ENCODE data around the gene THBD. TPM values are rescaled to one million over a fixed set of nuclear protein-coding genes. Genes with fewer than 3 reads are reported as not detected.

The THBD gene
- total RNA-seq, 2 donors from 2014 or later = 1.0 to 1.1 TPM

DNA sequence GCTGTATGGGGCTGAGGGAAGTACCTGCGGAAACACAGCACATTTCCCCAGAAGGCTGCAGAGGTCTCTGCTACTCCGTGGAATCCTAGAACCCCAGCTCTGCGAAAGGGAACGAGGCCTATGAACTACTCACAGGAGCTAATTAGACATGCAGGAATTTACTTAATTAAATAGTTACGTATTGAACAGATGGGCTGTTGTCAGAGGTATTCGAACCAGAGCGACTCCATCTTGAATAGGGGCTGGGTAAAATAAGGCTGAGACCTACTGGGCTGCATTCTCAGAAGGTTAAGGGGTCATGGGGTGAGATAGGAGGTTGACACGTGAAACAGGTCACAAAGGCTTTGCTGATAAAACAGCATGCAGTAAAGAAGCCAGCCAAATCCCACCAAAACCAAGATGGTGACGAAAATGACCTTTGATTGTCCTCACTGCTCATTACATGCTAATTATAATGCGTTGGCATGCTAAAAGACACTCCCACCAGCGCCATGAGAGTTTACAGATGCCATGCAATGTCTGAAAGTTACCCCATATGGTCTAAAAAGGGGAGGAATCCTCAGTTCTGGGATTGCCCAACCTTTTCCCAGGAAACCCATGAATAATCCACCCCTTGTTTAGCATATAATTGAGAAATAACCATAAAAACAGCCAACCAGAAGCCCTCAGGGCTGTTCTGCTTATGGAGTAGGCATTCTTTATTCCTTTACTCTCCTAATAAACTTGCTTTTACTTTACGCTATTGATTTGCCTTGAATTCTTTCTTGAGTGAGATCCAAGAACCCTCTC lies 29.0 kb downstream of the THBD start:
- Mint-ChIP-seq H3K4me1 (no peaks in the 10 kb centered on the region), H3K4me3 (no peak overlapping the region), H3K27me3 (peaks cover 23% of the 10 kb centered on the region), H3K36me3 (ENCODE audit: low read depth) (no peaks in the 10 kb centered on the region), H3K27ac (no peak overlapping the region)
- DNase-seq (no peak), ATAC-seq (no peak)
- H3K9me3 ChIP-seq (ENCODE audit: control insufficient read depth, low read length, poor library complexity, severe bottlenecking) = no peaks in the 10 kb centered on the region

DNA sequence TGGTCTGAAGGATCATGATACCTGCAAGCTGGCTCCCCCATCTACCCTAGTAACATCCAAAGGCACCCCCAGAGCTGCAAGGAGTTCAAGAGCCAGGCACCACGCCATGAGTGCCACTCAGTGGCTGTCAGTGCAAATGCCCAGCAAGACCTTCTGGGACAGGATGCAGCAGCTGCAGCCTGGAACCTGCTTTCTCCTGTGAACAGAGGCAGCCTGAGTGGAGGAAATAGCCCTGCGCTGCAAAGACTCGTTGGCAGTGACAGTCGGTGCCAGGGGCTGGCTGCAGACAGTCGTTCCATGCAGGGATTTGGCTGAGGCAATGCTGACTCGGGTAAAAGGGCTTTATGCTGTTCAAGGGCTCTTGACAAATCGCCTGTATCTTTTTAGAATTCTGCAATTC lies 30.1 kb downstream of the THBD start:
- H3K4me3 Mint-ChIP-seq = no peak overlapping the region
- H3K9me3 ChIP-seq (ENCODE audit: control insufficient read depth, low read length, poor library complexity, severe bottlenecking) = no peaks in the 10 kb centered on the region
- H3K27ac Mint-ChIP-seq = no peak overlapping the region
- DNase-seq (no peak), ATAC-seq (no peak)
- H3K4me1 Mint-ChIP-seq = no peaks in the 10 kb centered on the region
- H3K27me3 Mint-ChIP-seq = peaks cover 23% of the 10 kb centered on the region
- no peaks in the 10 kb centered on the region for H3K36me3 Mint-ChIP-seq (ENCODE audit: low read depth)

DNA sequence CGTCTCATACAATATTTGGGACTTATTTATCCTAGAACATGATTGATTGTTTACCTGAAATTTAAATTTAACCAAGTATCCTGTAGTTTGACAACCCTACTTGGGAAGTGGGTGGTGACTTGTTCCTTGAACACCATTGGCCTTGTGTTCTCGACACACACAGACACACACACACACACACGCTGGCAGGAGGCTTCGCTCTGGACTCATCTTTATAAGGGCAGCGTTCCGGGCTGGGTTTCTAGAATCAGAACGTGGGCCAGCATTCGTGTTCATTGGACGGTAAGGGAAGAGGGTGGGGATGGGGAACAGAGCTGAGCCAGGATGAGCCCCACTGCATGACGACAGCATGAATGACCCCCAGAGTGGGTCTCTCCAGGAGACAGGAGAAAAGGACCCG lies 30.5 kb downstream of the THBD start:
- no peaks in the 10 kb centered on the region for H3K9me3 ChIP-seq (ENCODE audit: control insufficient read depth, low read length, poor library complexity, severe bottlenecking)
- no peaks in the 10 kb centered on the region for H3K4me1 Mint-ChIP-seq
- ATAC-seq (no peak), DNase-seq (no peak)
- peaks cover 23% of the 10 kb centered on the region for H3K27me3 Mint-ChIP-seq
- no peak overlapping the region for H3K27ac Mint-ChIP-seq
- no peak overlapping the region for H3K4me3 Mint-ChIP-seq
- no peaks in the 10 kb centered on the region for H3K36me3 Mint-ChIP-seq (ENCODE audit: low read depth)

DNA sequence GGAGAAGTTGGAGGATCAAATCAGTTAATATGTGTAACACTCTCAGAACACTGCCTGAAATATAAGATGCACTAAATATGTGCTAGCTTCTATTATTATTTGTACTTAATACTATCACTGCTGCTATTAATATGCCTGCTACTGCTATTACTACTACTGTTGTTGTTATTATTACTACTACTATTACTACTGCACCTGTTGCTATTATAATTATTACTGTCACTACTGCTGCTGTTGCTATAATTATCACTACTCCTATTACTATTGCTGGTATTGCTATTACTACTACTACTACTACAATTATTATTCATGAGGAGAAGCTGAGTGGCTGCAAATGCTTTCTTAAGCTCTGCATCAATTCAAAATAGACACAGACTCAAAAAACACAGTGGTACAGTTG lies 31.0 kb downstream of the THBD start:
- Mint-ChIP-seq H3K36me3 (ENCODE audit: low read depth) (no peaks in the 10 kb centered on the region), H3K27me3 (peaks cover 23% of the 10 kb centered on the region), H3K27ac (no peak overlapping the region), H3K4me1 (no peaks in the 10 kb centered on the region), H3K4me3 (no peak overlapping the region)
- H3K9me3 ChIP-seq (ENCODE audit: control insufficient read depth, low read length, poor library complexity, severe bottlenecking) = no peaks in the 10 kb centered on the region
- ATAC-seq (no peak), DNase-seq (no peak)

DNA sequence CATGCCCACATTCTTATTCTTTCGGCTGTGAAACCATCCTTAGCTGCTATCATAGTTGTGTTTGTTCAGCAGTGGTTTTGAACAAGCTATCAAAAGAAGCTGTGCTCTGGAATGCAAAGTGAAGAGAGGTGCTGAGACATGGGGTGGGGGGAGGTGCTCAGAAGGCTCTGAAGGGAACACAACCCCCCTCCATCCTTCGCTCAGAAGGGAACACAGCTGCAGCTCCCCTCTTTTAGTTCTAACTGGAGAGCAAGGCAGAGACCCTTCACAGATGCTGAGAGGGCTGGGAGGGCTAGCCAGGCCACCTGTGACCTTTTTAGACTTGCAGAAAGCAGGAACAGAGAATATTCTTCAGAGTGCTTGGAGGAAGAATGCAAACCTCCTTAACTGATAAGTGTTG lies 32.0 kb downstream of the THBD start:
- DNase-seq (no peak), ATAC-seq (no peak)
- H3K9me3 ChIP-seq (ENCODE audit: control insufficient read depth, low read length, poor library complexity, severe bottlenecking) = no peaks in the 10 kb centered on the region
- H3K36me3 Mint-ChIP-seq (ENCODE audit: low read depth) = no peaks in the 10 kb centered on the region
- H3K4me1 Mint-ChIP-seq = no peaks in the 10 kb centered on the region
- H3K4me3 Mint-ChIP-seq = no peak overlapping the region
- H3K27me3 Mint-ChIP-seq = peaks cover 23% of the 10 kb centered on the region
- H3K27ac Mint-ChIP-seq = no peak overlapping the region

DNA sequence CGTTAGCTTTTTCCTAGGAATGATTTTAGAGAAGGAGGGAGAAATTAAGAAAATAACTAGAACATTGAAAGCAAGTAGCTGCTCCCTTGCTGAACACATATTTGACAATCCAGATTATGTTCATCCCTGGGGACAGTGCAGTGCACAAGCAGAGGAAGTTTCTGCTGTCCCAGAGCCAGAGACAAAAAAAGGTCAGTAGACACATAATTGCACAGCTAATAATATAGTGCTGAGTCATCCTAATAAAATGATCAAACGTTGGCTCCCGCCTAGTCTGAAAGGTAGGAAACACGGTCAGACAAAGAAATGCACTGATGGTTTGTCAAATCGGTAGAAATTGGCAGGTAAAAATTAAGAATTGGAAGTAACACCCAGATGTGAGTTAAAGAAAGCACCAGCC lies 36.0 kb downstream of the THBD start:
- no peak overlapping the region for H3K4me3 Mint-ChIP-seq
- H3K36me3 Mint-ChIP-seq (ENCODE audit: low read depth) = no peaks in the 10 kb centered on the region
- DNase-seq (no peak), ATAC-seq (no peak)
- no peak overlapping the region for H3K27ac Mint-ChIP-seq
- H3K4me1 Mint-ChIP-seq = no peaks in the 10 kb centered on the region
- H3K27me3 Mint-ChIP-seq = peaks cover 13% of the 10 kb centered on the region
- no peaks in the 10 kb centered on the region for H3K9me3 ChIP-seq (ENCODE audit: control insufficient read depth, low read length, poor library complexity, severe bottlenecking)

DNA sequence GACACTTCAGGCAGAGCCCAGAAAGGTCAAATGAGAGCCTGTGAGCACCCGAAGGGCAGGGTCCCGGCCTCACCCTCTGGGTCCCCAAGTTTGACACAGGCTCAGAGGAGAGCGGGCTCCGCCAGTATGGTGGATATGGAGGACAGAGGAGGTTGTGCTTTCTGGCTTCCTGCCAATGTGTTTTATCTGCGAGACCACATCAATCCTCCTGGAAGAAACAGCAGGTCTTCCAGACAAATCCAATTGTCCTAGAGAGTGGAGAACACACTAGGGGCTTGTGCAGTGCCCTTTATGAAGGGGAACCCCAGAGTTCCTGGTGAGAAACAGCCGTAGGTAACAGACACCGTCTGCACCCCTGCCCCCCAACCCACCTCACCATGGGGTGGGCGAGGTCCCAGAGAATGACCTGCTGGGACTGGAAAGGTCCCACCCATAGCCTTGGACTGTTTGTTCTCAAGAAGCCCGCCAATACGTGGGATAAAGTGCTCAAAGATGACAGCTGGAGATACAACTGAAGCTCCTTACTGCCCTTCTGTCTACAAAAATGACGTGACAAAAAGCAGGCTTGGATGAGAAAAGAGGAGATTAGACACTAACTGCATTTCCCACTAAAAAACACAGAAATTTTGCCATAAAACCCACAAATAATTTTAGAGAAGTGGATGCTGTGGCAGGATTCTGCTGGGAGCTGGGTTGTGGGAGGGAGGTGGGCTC lies 38.3 kb downstream of the THBD start:
- no peak overlapping the region for H3K27ac Mint-ChIP-seq
- peaks cover 7% of the 10 kb centered on the region for H3K27me3 Mint-ChIP-seq
- no peaks in the 10 kb centered on the region for H3K4me1 Mint-ChIP-seq
- H3K9me3 ChIP-seq (ENCODE audit: control insufficient read depth, low read length, poor library complexity, severe bottlenecking) = no peaks in the 10 kb centered on the region
- H3K36me3 Mint-ChIP-seq (ENCODE audit: low read depth) = no peaks in the 10 kb centered on the region
- H3K4me3 Mint-ChIP-seq = no peak overlapping the region
- DNase-seq (no peak), ATAC-seq (no peak)

DNA sequence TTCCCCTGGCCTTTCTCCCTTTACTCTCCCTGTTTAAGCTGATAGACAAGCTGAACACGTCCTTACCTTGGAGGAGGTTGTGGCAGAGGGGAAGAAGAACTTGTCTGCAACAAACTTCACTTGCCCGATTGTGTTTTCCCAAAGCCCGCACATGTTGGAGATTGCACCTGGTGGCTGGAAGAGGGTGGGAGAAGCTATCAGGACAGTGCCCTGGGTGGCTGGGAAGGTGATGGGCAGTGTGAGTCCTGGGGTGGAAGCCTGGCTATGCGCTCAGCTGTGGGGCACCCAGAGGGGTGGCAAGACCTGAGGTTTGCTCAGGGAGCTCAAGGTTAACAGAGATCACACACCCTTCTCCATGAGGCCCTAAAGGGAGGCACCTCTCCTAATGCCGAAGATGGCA lies 39.4 kb downstream of the THBD start:
- DNase-seq (no peak), ATAC-seq (no peak)
- no peaks in the 10 kb centered on the region for H3K9me3 ChIP-seq (ENCODE audit: control insufficient read depth, low read length, poor library complexity, severe bottlenecking)
- H3K27ac Mint-ChIP-seq = no peak overlapping the region
- H3K4me3 Mint-ChIP-seq = no peak overlapping the region
- H3K4me1 Mint-ChIP-seq = no peaks in the 10 kb centered on the region
- H3K36me3 Mint-ChIP-seq (ENCODE audit: low read depth) = no peaks in the 10 kb centered on the region
- peaks cover 7% of the 10 kb centered on the region for H3K27me3 Mint-ChIP-seq

DNA sequence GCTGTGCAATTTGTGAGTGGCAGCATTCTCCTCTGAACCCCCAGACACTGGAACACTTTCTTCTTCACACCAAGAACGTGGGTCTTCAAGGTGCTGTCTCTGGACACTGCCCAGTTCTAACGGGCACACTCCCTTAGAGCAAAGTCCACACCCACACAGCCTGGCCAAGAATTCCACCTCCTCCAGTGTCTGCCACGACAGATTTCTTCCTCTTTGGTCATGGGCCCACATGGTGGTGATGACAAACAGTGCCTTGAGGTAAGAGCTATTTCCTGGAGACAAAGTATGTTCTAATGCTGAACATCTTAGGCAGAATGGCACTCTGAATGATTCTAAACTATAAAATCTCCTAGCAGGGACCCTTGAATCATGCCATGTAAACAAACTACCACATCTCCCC lies 39.8 kb downstream of the THBD start:
- H3K36me3 Mint-ChIP-seq (ENCODE audit: low read depth) = no peaks in the 10 kb centered on the region
- no peak overlapping the region for H3K27ac Mint-ChIP-seq
- ATAC-seq (no peak), DNase-seq (no peak)
- peaks cover 7% of the 10 kb centered on the region for H3K27me3 Mint-ChIP-seq
- no peak overlapping the region for H3K4me3 Mint-ChIP-seq
- H3K9me3 ChIP-seq (ENCODE audit: control insufficient read depth, low read length, poor library complexity, severe bottlenecking) = no peaks in the 10 kb centered on the region
- no peaks in the 10 kb centered on the region for H3K4me1 Mint-ChIP-seq

DNA sequence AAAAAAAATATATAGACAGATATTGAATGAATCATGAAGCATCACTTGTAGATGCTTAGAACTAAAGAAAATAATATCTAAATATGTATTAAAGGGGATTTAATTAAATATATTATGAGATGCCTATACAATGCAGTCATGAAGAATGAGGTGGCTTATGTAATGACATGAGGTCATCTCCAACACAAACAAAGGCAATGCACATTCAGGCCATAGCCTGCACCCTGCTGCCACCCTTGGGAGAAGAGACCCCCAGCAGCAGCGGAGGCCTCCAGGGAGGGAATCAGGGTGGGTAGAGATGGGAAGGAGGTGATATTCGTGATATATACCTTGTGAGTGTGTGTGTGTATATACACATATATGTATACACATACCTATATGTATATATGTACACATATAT lies 40.8 kb downstream of the THBD start:
- no peaks in the 10 kb centered on the region for H3K9me3 ChIP-seq (ENCODE audit: control insufficient read depth, low read length, poor library complexity, severe bottlenecking)
- no peak overlapping the region for H3K4me3 Mint-ChIP-seq
- no peaks in the 10 kb centered on the region for H3K36me3 Mint-ChIP-seq (ENCODE audit: low read depth)
- peaks cover 7% of the 10 kb centered on the region for H3K27me3 Mint-ChIP-seq
- ATAC-seq (no peak), DNase-seq (no peak)
- no peak overlapping the region for H3K27ac Mint-ChIP-seq
- H3K4me1 Mint-ChIP-seq = no peaks in the 10 kb centered on the region

DNA sequence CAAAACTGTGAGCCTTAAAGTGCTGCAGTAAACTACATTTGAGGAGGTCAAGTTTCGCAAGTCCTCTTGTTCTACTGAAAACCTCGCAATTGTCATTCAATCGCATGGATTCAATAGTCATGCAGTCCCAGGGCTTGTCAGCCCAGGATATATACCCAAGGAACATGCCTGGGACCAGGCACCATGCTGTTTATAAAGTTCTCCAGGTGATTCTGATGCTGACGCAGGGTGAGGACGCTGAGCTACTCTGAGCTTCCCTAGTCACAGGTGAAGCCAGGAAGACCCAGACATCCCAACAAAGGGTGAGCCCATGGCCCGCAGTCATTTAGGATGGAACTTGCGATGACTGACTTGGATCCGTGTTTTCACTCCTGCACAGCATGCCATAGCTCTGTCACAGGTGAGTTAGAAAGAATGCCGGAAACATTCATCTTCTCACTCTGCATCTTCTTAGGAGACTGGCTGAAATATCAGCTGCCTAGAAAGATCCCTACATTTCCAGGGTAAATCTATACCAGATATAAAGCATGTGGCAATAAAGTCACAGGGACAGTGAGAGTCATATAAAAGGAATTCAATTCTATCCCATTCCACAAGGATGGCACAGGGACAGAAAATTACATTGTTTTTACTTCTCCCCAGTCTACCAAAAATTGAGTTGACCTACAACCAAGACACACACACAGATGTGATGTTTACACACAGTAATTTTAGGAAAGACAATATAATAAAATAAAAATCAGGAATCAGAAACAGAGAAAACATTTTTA lies 41.4 kb downstream of the THBD start:
- Mint-ChIP-seq H3K27ac (no peak overlapping the region), H3K36me3 (ENCODE audit: low read depth) (no peaks in the 10 kb centered on the region), H3K27me3 (peaks cover 7% of the 10 kb centered on the region), H3K4me1 (no peaks in the 10 kb centered on the region), H3K4me3 (no peak overlapping the region)
- no peak for ATAC-seq
- no peak for DNase-seq
- no peaks in the 10 kb centered on the region for H3K9me3 ChIP-seq (ENCODE audit: control insufficient read depth, low read length, poor library complexity, severe bottlenecking)

DNA sequence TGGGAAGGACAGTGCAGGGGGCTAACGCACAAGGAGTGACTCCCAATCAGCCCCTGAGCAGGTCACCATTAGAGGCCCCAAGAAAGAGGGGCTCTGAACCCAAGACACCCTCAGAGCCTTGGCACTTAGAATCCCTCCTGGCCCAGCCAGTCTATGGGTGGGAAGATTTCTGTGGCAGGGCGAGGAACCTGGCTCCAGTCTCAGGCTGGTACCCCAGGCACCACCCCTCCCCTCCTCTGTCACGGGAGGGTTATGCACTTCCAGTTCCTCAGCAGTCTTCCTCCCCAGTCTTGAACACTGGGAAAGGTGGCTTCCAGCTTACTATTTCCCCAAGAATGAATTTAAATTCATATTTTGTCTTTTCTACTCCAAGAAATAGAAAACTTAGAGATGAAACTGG lies 42.0 kb downstream of the THBD start:
- Mint-ChIP-seq H3K27me3 (peaks cover 7% of the 10 kb centered on the region), H3K36me3 (ENCODE audit: low read depth) (no peaks in the 10 kb centered on the region), H3K27ac (no peak overlapping the region), H3K4me1 (no peaks in the 10 kb centered on the region), H3K4me3 (no peak overlapping the region)
- DNase-seq (no peak), ATAC-seq (no peak)
- H3K9me3 ChIP-seq (ENCODE audit: control insufficient read depth, low read length, poor library complexity, severe bottlenecking) = no peaks in the 10 kb centered on the region

DNA sequence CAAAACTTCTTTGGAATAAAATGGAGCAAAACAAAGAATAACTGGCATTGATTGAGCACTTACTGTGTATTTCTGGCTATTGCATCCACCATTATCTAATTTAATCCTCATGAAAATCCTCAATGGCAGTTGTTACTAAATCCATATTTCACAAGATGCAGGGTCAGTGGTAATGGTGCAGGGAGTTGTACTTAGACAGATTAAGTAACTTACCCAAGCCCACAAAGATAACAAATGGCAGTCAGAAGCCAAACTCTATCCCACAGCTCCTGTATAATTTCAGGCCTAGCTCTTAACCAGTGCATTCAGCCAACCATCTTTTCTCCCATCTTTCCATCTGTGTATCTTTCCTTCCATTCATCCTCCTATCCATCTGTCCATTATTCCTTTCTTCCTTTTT lies 43.7 kb downstream of the THBD start:
- Mint-ChIP-seq H3K36me3 (ENCODE audit: low read depth) (no peaks in the 10 kb centered on the region), H3K4me1 (no peaks in the 10 kb centered on the region), H3K27me3 (peaks cover 12% of the 10 kb centered on the region), H3K27ac (no peak overlapping the region), H3K4me3 (no peak overlapping the region)
- ATAC-seq (no peak), DNase-seq (no peak)
- no peaks in the 10 kb centered on the region for H3K9me3 ChIP-seq (ENCODE audit: control insufficient read depth, low read length, poor library complexity, severe bottlenecking)

All from T-helper 17 cell (primary cell).